SK-N-SH (cell line): ENCODE data around the gene OR2T27.

ENCODE experiments used
- CHD2 ChIP-seq: fragments of 150-350 bp; IDR thresholded peaks from 2 replicates; pipeline ENCODE4 v1.6.1; 2018; ENCODE audit warnings: low read length; ENCODE audit not compliant: partially characterized antibody
- ELF1 ChIP-seq: IDR thresholded peaks from 2 replicates; pipeline ENCODE4 v1.4.0; 2012
- GABPA ChIP-seq: IDR thresholded peaks from 2 replicates; pipeline ENCODE4 v1.4.0; 2012; ENCODE audit warnings: low read depth, mild to moderate bottlenecking
- JUND ChIP-seq: IDR thresholded peaks from 2 replicates; pipeline ENCODE4 v1.4.0; 2012
- POLR2AphosphoS5 ChIP-seq: IDR thresholded peaks from 2 replicates; pipeline ENCODE4 v1.6.1; 2012; ENCODE audit warnings: low read depth, low read length
- RAD21 ChIP-seq: IDR thresholded peaks from 2 replicates; pipeline ENCODE4 v1.6.1; 2012; ENCODE audit warnings: mild to moderate bottlenecking, low read length
- TF ChIP-seq, protein P1 (sequence below): fragments of 200-600 bp; sonication (generic); IDR thresholded peaks from 2 replicates; pipeline ENCODE4 v1.6.1; 2017; ENCODE audit warnings: antibody characterized with exemption, mild to moderate bottlenecking, moderate library complexity
- TF ChIP-seq, protein P2 (sequence below): fragments of 150-350 bp; IDR thresholded peaks from 2 replicates; pipeline ENCODE4 v1.6.1; 2016; ENCODE audit warnings: mild to moderate bottlenecking, low read depth, low read length

DNA sequence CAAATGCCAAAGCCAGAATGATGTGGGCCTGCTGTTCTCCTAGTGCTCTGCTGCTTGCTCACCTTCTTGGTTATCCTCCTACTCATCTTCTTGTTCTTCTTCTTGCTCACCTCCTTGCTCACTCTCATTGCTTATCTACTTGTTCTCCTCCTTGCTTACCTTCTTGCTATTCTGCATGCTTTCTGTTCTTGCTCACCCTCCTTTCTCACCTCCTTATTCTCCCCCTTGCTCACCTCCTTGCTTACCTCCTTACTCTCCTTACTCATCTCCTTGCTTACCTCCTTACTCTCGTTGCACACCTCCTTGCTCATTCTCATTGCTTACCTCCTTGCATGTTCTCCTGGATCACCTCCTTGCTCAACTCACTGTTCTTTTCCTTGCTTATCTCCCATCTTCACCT, 47.4 kb upstream of the OR2T27 start, which contains the start of gene OR14I1:
- TF ChIP-seq POLR2AphosphoS5: no peak
- TF ChIP-seq, protein P1, sequence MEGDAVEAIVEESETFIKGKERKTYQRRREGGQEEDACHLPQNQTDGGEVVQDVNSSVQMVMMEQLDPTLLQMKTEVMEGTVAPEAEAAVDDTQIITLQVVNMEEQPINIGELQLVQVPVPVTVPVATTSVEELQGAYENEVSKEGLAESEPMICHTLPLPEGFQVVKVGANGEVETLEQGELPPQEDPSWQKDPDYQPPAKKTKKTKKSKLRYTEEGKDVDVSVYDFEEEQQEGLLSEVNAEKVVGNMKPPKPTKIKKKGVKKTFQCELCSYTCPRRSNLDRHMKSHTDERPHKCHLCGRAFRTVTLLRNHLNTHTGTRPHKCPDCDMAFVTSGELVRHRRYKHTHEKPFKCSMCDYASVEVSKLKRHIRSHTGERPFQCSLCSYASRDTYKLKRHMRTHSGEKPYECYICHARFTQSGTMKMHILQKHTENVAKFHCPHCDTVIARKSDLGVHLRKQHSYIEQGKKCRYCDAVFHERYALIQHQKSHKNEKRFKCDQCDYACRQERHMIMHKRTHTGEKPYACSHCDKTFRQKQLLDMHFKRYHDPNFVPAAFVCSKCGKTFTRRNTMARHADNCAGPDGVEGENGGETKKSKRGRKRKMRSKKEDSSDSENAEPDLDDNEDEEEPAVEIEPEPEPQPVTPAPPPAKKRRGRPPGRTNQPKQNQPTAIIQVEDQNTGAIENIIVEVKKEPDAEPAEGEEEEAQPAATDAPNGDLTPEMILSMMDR: no peak
- TF ChIP-seq GABPA: no peak
- TF ChIP-seq, protein P2, sequence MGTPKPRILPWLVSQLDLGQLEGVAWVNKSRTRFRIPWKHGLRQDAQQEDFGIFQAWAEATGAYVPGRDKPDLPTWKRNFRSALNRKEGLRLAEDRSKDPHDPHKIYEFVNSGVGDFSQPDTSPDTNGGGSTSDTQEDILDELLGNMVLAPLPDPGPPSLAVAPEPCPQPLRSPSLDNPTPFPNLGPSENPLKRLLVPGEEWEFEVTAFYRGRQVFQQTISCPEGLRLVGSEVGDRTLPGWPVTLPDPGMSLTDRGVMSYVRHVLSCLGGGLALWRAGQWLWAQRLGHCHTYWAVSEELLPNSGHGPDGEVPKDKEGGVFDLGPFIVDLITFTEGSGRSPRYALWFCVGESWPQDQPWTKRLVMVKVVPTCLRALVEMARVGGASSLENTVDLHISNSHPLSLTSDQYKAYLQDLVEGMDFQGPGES: no peak
- no peak for TF ChIP-seq JUND
- TF ChIP-seq RAD21: no peak
- no peak for TF ChIP-seq CHD2
- TF ChIP-seq ELF1: no peak
